ENCODE measurements around the gene PLA2G6.

PLA2G6 gene

DNA sequence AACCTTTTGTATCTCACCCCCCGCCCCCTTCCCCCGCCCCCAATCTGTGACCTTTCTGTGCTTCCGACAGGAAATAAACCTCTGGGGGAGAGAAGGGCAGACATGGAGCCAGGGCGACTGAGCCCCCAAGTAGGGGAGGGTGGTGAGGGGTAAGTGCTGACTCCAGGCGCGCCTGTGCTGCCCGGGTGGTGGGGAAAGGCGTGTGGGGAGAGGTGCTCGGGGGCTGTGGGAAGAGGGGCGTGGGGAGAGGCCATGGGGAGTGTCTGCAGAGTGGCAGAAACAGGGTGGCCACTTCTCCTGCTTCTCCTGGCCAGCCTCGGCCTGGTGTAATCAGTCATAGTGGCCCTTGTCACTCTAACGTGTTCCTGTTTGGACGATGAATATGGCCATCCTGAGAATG lies 105.7 kb downstream of the PLA2G6 start:
- no peak for TF ChIP-seq CTCF (IDR thresholded peaks at IDR 0.05; ENCODE audit: insufficient read depth, low read depth, low read length, missing control alignments)

GRCh38 chr22:38075105-38075825 lies 106.4 kb downstream of the PLA2G6 start:
- no peak for DNase-seq (ENCODE audit: low read depth)
- H3K4me3 ChIP-seq (ENCODE audit: low read length) = no peak overlapping the region
- no peak for TF ChIP-seq CTCF (IDR thresholded peaks at IDR 0.05; ENCODE audit: insufficient read depth, low read depth, low read length, missing control alignments)

More for the DNA sequence above, 105.7 kb downstream of the PLA2G6 start:
- DNase-seq (ENCODE audit: low read depth) = no peak
- no peak overlapping the region for H3K4me3 ChIP-seq (ENCODE audit: low read length)

DNA sequence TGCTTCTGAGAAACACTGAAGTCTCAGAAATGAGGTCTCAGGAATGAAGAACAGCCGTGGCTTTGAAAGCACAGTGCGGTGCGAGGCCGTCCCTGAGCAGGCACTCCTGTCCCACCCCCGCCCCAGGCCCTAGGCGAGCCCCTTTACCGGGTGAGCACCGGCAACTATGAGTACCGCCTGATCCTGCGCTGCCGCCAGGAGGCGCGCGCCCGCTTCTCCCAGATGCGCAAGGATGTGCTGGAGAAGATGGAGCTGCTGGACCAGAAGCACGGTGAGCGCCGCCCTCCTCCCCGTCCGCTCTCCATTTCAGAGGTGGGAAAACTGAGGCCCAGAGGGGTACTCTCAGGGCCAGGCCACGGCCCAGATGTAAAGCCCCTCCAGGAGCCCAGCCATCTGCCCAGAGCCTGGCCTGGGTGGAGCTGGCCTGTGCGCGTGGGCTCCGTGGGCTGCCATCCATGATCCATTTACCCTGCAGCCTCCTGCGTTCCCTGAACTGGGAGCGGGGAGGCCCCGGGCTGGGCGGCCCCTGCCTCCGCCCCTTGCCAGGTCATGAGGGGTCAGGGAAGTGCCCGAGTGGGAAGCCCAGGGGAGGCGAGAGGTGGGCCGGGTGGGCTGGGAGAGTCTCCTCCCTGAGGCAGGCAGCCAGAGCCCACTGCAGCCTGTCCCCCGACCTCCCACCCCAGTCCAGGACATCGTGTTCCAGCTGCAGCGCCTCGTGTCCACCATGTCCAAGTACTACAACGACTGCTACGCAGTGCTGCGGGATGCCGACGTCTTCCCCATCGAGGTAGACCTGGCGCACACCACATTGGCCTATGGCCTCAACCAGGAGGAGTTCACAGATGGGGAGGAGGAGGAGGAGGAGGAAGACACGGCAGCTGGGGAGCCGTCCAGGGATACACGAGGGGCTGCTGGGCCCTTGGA lies 107.2 kb downstream of the PLA2G6 start:
- DNase-seq (ENCODE audit: low read depth) = peak; percentile 41
- no peak overlapping the region for H3K4me3 ChIP-seq (ENCODE audit: low read length)
- TF ChIP-seq CTCF (IDR thresholded peaks at IDR 0.05; ENCODE audit: insufficient read depth, low read depth, low read length, missing control alignments) = peak; percentile 57

DNA sequence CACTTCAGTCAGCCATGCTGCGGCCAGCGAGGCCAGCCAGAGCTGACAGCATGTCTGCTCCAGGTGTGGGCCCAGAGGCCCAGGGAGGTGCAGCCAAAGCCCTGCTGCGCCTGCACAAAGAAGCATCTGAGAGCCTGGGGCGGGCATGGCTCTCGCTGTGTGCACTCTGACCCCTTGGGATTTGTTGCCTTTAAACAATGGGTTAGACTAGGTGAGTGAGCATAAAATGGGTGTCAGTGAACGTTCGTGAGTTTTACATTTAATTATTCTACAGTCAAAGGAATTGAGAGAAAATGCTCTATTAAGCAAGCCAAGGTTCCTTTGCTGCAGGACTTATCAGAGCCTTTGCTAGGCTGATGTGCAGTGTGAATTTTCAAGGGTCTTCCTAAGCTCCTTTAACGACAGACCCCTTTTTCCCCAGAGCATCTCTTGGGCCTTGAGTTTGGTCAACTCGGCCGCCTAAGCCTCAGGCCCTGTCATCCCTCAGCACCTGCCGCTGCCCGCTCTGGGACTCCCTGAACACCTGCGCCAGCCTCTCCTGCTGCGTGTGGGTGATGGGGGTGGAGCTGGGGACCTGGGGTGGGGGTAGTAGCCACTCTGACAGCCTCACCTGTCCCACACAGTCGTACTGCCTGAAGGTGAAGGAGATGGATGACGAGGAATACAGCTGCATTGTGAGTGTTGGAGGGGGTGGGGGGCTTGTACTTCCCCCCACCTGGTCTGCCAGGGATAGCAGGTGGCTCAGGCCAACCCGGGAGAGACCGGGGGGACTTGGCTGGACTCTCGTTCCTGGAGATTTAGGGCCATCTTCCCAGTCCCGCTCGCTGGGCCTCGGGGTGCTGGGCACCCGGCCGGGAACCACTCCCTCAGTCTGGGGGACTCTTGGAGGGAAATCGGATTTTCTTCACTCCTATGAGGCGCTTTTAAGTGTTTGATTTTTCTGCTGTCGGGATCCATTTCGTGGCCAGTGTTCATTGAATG lies 108.2 kb downstream of the PLA2G6 start:
- TF ChIP-seq CTCF (IDR thresholded peaks at IDR 0.05; ENCODE audit: insufficient read depth, low read depth, low read length, missing control alignments) = no peak
- DNase-seq (ENCODE audit: low read depth) = no peak
- no peak overlapping the region for H3K4me3 ChIP-seq (ENCODE audit: low read length)

DNA sequence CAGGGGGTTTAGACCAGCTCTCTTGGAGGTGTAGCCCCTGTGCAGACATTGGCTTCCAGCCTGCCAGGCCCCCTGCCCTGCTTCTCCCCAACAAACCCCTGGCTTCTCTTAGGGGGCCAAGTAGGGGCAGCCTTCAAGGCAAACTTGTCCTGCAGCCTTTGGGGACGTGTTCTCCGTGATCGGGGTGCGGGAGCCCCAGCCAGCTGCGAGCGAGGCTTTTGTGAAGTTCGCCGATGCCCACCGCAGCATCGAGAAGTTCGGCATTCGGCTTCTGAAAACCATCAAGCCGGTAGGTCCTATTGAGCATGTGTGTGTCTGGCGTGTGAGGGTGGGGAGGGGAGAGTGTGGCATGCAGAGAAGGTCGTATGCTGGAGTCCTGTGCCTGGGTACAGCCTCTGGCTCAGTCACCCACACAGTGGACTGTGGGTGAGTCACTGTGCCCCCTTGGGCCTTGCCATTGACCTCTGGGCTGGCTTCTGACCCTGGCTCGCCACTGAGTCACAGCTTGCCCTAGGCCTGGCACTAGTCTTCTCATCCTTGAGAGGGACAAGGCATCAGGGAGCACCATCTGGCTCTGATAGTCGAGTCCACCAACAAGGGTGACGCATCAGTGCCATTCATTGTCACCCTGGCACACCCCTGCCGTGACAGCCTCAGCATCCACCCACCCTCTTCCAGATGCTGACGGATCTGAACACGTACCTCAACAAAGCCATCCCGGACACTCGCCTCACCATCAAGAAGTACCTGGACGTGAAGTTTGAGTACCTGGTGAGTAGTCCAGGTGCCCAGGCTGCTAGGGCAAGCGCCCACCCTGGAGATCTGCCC lies 109.1 kb downstream of the PLA2G6 start:
- DNase-seq (ENCODE audit: low read depth) = no peak
- no peak overlapping the region for H3K4me3 ChIP-seq (ENCODE audit: low read length)
- no peak for TF ChIP-seq CTCF (IDR thresholded peaks at IDR 0.05; ENCODE audit: insufficient read depth, low read depth, low read length, missing control alignments)

Measured in epithelial cell of esophagus (primary cell).